Stomach (tissue), 9 donors: ENCODE data around the gene AP5S1. TPM values are rescaled to one million over a fixed set of nuclear protein-coding genes. Genes with fewer than 3 reads are reported as not detected.
"Not testable (repeated sequence)": the region's sequence is repeated elsewhere in the genome, so short reads cannot be mapped to it uniquely, and the experiment has no call there.

Source experiments
- DNase-seq, 2 donors: peaks; one replicate each; pipeline versions ENCODE4 v3.0.0 to v3.0.0-alpha.2; 2013 to 2019
- H3K27ac ChIP-seq, 5 donors: fragments of 200-600 bp in 4 of 5; sonication (generic) in 4 of 5; one replicate each; pipeline ENCODE4 v1.5.1; 2013 to 2019; ENCODE audit warnings: mild to moderate bottlenecking in 1 of 5, moderate library complexity in 1 of 5
- H3K27me3 ChIP-seq, 3 donors: fragments of 200-600 bp; sonication (generic); one replicate each; pipeline ENCODE4 v1.5.1; 2017 to 2019; ENCODE audit warnings: mixed run types in 1 of 3
- H3K36me3 ChIP-seq, 4 donors: fragments of 200-600 bp; sonication (generic); 1 replicate in 3 of 4; 2 replicates in 1 of 4; pipeline ENCODE4 v1.5.1; 2016 to 2019
- H3K4me1 ChIP-seq, 4 donors: fragments of 200-600 bp; sonication (generic); one replicate each; pipeline ENCODE4 v1.5.1; 2016 to 2019
- H3K4me3 ChIP-seq, 4 donors: fragments of 200-600 bp; sonication (generic) in 3 of 4; one replicate each; pipeline ENCODE4 v1.5.1; 2016 to 2019; ENCODE audit warnings: mild to moderate bottlenecking in 1 of 4
- H3K9me3 ChIP-seq, 4 donors: fragments of 200-600 bp; sonication (generic); one replicate each; pipeline ENCODE4 v1.5.1; 2016 to 2019
- EP300 ChIP-seq: sonication (generic); formaldehyde crosslinking; IDR thresholded peaks from one replicate; pipeline ENCODE4 v1.6.1; 2017; ENCODE audit warnings: antibody characterized with exemption
- POLR2A ChIP-seq, 4 donors: fragments of 450-650 bp; IDR thresholded peaks; one replicate each; pipeline ENCODE4 v1.6.1; 2016; ENCODE audit warnings: antibody characterized with exemption in 4 of 4, control low read depth in 2 of 4, mild to moderate bottlenecking in 1 of 4, moderate library complexity in 1 of 4
- POLR2AphosphoS5 ChIP-seq, 3 donors: sonication (generic); formaldehyde crosslinking; IDR thresholded peaks; one replicate each; pipeline ENCODE4 v1.6.1; 2016; ENCODE audit warnings: antibody characterized with exemption in 3 of 3
- WGBS, 5 donors: extraction: QIAGEN DNeasy Blood & Tissue Kit in 3 of 5; methylation state at CpG; one replicate each; pipeline versions ENCODE4 v1.1.5 to v1.1.7; 2013 to 2018; 5-methylcytosine and 5-hydroxymethylcytosine counted together
- intact Hi-C: fragments of 100-400 bp; cut with DNase I; formaldehyde crosslinking; loops from one replicate; pipeline ENCODE4 v1.15.1; 2023; ENCODE audit warnings: low total_unique reads
- polyA plus RNA-seq, 3 donors: library from polyadenylated mRNA; stranded (reverse); fragments of 200-250 nt; gene quantifications; one replicate each; pipeline ENCODE4 v1.2.3, GENCODE V29; 2013
- total RNA-seq, 5 donors: library from RNA; depleted of rRNA; stranded (reverse); fragments of >200 nt; gene quantifications; one replicate each; pipeline versions ENCODE4 v1.1.0 to v1.2.3, GENCODE V29; 2014 to 2016
- TF ChIP-seq, protein P1 (sequence below), 7 experiments: fragments of 450-650 bp in 4 of 7; fragments of 200-600 bp in 3 of 7; sonication (generic) in 3 of 7; IDR thresholded peaks; one replicate each; pipeline ENCODE4 v1.5.1; 2016 to 2019; ENCODE audit warnings: antibody characterized with exemption in 7 of 7, control low read depth in 2 of 7, mild to moderate bottlenecking in 1 of 7
- donor health status: healthy with polysubstance abuse.
- donor health status: Bipolar disorder and iron deficiency.
- donor health status: healthy.

Gene AP5S1
- total and polyA plus RNA-seq, 8 donors: 1.8 to 14.8 (median 6.7) TPM

DNA sequence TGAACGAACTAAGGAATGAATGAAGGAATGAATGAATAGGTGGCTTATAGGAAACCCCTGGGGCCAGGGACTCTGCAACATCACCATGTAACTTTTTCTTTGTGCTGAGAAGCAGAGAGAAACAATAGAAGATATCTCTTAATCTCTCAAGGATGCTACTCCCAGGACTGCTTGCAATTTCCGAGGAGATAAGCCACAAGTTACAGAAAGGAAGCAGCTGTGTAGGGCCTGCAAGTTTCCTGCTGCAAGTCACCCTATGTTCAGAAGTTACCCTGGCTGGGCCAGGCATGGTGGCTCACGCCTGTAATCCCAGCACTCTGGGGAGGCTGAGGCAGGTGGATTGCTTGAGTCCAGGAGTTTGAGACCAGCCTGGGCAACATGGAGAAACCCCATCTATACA lies 19.0 kb downstream of the AP5S1 start:
- Histone ChIP-seq H3K4me3 (no peak overlapping the region), H3K27ac (no peak overlapping the region), H3K27me3 (no peaks in the 10 kb centered on the region), H3K4me1 (peaks cover 0 to 12% (median 8%) of the 10 kb centered on the region in 4 donors), H3K9me3 (no peaks in the 10 kb centered on the region), H3K36me3 (peaks cover 0 to 15% (median 7%) of the 10 kb centered on the region in 4 donors)
- TF ChIP-seq POLR2AphosphoS5 (IDR thresholded peaks at IDR 0.05) (no peak), EP300 (no peak), POLR2A (IDR thresholded peaks at IDR 0.05) (no peak)
- TF ChIP-seq, protein P1, sequence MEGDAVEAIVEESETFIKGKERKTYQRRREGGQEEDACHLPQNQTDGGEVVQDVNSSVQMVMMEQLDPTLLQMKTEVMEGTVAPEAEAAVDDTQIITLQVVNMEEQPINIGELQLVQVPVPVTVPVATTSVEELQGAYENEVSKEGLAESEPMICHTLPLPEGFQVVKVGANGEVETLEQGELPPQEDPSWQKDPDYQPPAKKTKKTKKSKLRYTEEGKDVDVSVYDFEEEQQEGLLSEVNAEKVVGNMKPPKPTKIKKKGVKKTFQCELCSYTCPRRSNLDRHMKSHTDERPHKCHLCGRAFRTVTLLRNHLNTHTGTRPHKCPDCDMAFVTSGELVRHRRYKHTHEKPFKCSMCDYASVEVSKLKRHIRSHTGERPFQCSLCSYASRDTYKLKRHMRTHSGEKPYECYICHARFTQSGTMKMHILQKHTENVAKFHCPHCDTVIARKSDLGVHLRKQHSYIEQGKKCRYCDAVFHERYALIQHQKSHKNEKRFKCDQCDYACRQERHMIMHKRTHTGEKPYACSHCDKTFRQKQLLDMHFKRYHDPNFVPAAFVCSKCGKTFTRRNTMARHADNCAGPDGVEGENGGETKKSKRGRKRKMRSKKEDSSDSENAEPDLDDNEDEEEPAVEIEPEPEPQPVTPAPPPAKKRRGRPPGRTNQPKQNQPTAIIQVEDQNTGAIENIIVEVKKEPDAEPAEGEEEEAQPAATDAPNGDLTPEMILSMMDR (IDR thresholded peaks at IDR 0.05): no peak
- intact Hi-C loops: no loop called here
- 76 to 91% (median 81%) methylated on average over 3 of the region's 3 CpGs for WGBS, 5 donors
- DNase-seq: no peak

- H3K27ac ChIP-seq, H3K27me3 ChIP-seq, H3K4me3 ChIP-seq, DNase-seq, H3K9me3 ChIP-seq, intact Hi-C loops: not testable (repeated sequence)
- Histone ChIP-seq H3K36me3 (peaks cover 0 to 15% (median 7%) of the 10 kb centered on the region in 4 donors), H3K4me1 (peaks cover 0 to 12% (median 8%) of the 10 kb centered on the region in 4 donors)
- WGBS, 5 donors: 91 to 98% (median 96%) methylated on average over 7 of the region's 7 CpGs
Measured at GRCh38 chr20:3840201-3840600, 19.9 kb downstream of the AP5S1 start.

GRCh38 chr20:3842348-3842930 lies 22.1 kb downstream of the AP5S1 start:
- 37 to 60% (median 42%) methylated on average over 7 of the region's 7 CpGs for WGBS, 5 donors
- H3K36me3 ChIP-seq: peaks cover 0 to 10% (median 0%) of the 10 kb centered on the region in 4 donors
- no peak for DNase-seq
- H3K4me3 ChIP-seq: no peak overlapping the region
- TF ChIP-seq POLR2AphosphoS5 (IDR thresholded peaks at IDR 0.05): peak in 1 of 3 donors; percentile 22
- no peak for TF ChIP-seq EP300
- peaks cover under 1 to 27% (median 21%) of the 10 kb centered on the region in 4 donors for H3K4me1 ChIP-seq
- intact Hi-C loops: no loop called here
- peak overlapping the region; percentile 2 to 67 (median 55) for H3K27ac ChIP-seq
- no peaks in the 10 kb centered on the region for H3K27me3 ChIP-seq
- H3K9me3 ChIP-seq: no peaks in the 10 kb centered on the region

DNA sequence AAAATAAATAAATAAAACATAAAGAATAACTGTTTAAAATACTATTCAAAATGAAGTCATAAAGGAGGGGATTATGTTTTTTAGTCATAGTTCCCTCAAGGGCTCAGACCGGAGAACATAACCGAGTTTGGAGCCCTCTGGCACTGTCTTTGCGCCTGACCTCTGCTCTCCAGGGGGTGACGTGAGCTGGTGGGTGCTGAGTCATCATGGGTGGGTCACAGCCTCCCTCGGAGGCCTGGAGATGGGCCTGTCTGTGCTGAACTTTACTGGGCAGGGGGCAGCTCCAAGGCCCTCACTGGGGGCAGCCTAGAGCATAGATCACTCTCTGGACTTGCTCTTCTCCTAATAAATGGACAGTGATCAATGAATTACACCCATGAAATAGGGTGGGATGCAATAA lies 23.1 kb downstream of the AP5S1 start:
- Histone ChIP-seq H3K4me3 (no peak overlapping the region), H3K36me3 (peaks cover 0 to 9% (median 0%) of the 10 kb centered on the region in 4 donors), H3K27ac (no peak overlapping the region), H3K4me1 (peaks cover 10 to 38% (median 32%) of the 10 kb centered on the region in 4 donors), H3K9me3 (no peaks in the 10 kb centered on the region), H3K27me3 (no peaks in the 10 kb centered on the region)
- TF ChIP-seq, protein P1 (IDR thresholded peaks at IDR 0.05): no peak
- TF ChIP-seq EP300: no peak
- no peak for TF ChIP-seq POLR2A (IDR thresholded peaks at IDR 0.05)
- no peak for TF ChIP-seq POLR2AphosphoS5 (IDR thresholded peaks at IDR 0.05)
- intact Hi-C loops: no loop called here
- WGBS, 5 donors: 40 to 59% (median 52%) methylated on average over 5 of the region's 5 CpGs
- DNase-seq: no peak

DNA sequence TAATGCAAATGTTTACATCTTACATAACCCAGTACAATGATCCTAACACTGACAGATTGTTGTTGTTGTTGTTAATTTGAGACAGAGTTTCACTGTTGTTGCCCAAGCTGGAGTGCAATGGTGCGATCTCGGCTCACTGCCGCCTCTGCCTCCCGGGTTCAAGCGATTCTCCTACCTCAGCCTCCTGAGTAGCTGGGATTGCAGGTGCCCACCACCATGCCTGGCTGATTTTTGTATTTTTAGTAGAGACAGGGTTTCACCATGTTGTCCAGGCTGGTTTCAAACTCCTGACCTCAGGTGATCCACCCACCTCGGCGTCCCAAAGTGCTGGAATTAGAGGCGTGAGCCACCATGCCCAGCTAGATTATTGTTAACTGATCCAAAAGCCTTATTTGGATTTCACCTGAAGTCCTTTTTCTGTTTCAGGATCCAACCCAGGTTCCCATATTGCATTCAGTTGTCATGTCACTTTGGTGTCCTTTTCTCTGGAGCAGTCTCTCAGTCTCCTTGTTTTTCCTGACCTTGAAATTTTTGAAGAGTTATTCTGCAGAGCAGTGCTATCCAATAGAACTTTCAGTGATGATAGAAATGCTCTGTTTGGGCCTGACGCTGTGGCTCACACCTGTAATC lies 23.8 kb downstream of the AP5S1 start:
- H3K4me3 ChIP-seq, intact Hi-C loops, DNase-seq, H3K27me3 ChIP-seq, H3K36me3 ChIP-seq, H3K9me3 ChIP-seq, H3K27ac ChIP-seq: not testable (repeated sequence)
- 93 to 97% (median 95%) methylated on average over 9 of the region's 9 CpGs for whole genome bisulfite sequencing, 5 donors
- peaks cover 10 to 40% (median 38%) of the 10 kb centered on the region in 4 donors for H3K4me1 ChIP-seq

GRCh38 chr20:3846378-3846739 lies 26.0 kb downstream of the AP5S1 start:
- Histone ChIP-seq H3K27ac (peak overlapping the region; percentile 94 to 95 (median 94)), H3K4me3 (peak overlapping the region; percentile 78 to 94 (median 90)), H3K9me3 (no peaks in the 10 kb centered on the region), H3K36me3 (no peaks in the 10 kb centered on the region), H3K4me1 (peaks cover 10 to 45% (median 40%) of the 10 kb centered on the region in 4 donors), H3K27me3 (no peaks in the 10 kb centered on the region)
- intact Hi-C loops: no loop called here
- DNase-seq: no peak
- no peak for TF ChIP-seq POLR2AphosphoS5 (IDR thresholded peaks at IDR 0.05)
- TF ChIP-seq, protein P1 (IDR thresholded peaks at IDR 0.05): no peak
- TF ChIP-seq POLR2A (IDR thresholded peaks at IDR 0.05): peak in 1 of 4 donors; percentile 41
- WGBS, 5 donors: 0 to 1% (median 1%) methylated on average over 11 to 22 of the region's 22 CpGs
